GM19035 (cell line): ENCODE data around the gene CYP11A1.

Source experiments
- ATAC-seq: cut with Tn5 transposase; IDR thresholded peaks from one replicate; pipeline ENCODE4 v1.9.1; 2021; ENCODE audit not compliant: unreplicated experiment

The CYP11A1 gene

DNA sequence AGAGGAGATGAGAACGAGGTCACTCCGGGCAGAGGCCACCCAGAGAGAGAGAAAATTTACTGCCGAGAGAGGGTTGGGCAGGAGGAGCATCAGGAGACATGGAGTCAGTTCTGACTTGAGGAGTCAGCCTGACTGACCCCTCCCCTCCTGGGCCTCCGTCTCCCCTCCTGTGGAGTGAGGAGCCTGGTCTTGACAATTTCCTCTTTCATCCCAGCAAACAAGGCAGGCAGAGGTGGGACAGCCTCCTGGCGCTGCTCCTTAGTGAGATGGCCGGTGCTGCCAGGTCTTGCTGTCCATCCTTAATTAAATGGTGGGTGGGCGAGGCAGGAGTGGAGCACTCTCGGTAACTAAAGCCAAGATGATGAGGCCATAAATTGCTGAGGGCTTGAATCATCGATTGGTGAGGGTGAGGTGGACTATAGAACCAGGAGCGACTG is 60.6 kb downstream of the CYP11A1 start:
- ATAC-seq: no peak

- no peak for ATAC-seq
These were observed 61.8 kb downstream of the CYP11A1 start for GRCh38 chr15:74305687-74306086.

DNA sequence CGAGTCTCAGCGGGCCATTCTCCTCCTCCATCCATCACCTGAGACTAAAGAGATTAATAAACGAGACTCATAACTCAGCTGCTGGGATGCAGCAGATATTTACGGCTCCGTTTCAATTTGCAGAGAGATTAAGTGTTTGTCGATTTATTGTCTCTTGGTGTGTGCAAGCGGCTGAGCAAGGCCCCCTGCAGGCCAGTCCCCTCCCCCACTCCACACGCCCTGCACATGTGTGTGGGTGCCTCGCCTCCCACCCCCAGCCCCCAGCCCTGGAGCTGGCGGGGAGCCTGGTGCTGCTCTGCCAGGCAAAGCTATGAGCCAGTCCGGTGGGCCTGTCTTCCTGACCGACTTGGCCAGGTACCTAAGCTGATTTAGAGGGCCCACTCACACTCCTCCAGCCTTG is 63.0 kb downstream of the CYP11A1 start:
- no peak for ATAC-seq

DNA sequence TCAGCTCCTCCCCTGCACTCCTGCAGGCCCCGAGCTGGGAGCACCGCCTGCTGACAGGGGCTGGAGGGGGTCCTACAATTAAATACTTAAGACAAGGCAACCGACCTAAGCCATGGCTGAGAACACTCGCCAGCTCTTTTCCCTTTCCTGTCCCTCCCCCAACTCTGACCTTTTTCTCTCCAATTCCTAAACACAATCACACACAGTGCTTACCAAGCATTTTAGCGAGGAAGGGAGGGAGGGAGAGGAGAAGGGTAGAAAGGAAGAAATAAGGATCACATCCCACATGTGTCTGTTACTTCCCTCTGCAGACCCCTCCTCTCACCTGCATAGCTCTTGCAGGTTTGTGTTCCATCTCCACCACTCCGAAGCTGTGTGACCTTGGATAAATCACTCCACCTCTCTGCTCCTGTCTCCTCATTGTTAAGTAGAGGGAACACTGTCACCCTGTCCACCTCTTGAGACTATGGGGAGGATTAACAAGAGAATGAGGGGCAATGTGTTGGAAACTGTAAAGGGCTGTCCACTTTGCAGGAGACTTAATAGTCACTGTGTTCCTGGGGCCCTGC is 63.6 kb downstream of the CYP11A1 start:
- ATAC-seq: no peak

GRCh38 chr15:74302821-74303359 is 64.6 kb downstream of the CYP11A1 start:
- no peak for ATAC-seq

DNA sequence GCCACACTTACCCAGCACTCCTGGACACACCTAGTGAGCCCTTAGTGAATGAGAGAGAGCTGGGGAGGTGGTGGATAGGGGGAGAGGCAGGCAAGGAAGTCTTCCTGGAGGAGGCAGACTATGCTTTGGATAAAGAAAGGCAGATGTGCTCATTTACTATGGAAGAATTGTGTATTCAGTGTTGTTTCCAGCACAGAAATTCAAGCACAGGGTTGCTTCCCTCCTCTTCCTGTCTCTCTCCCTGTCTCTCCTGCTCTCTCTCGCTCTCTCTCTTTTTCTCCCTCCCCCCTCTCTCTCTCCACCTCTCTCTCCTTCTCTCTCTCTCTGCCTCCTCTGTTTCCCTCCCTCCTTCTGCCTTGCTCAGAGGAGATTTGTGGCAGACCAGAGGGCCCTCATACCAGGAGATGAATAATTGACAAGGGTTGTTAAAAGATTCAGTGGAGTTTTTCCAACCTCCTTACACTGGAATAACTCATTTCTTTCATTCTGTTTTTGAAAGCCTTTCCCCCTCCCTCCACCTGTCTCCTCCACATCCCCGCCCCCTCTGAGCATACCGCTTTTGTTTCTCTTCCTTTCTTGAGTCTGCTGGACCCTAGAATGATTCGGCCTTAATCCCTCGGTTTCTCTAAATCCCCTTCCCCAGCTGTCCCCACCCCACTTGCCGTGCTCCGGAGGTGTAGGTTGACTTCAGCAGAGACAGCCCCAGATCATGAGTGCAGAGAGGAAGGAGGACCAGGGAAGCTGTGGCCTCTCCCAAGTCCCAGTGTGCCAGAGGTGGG is 65.7 kb downstream of the CYP11A1 start:
- no peak for ATAC-seq

DNA sequence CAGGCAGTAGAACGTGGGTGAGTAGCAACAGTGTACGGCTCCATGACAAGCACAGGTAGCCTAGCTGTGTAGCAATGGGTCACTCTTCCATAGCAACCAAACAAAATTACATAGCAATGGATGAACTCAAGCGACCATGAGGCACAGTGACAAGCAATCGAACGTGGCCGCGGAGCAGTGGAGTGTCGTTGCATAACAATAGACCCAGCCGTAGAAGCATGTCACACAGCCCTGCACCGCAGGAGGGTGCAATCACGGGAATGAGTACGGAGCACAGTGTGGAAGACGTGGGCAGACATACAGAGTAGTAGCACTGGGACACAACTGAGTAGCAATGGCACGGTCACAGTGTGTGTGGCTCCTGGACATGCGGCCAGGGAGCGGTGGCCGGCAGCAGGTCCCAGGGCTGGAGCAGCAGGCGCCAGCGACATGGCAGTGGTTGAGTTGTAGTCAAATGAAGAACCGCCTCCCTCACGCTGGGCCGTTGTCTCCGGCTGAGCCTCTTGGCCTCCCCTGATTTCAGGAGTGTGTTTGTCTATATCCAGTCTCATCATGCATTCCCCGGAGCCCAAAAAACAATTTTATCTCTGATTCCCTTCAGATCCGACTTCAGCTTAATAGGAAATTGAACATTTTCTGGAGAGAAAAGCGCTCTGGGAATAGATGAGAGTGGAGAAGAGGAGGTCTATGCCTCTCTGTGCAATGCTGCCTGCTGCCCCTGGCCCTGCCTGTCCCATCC is 67.2 kb downstream of the CYP11A1 start:
- no peak for ATAC-seq

DNA sequence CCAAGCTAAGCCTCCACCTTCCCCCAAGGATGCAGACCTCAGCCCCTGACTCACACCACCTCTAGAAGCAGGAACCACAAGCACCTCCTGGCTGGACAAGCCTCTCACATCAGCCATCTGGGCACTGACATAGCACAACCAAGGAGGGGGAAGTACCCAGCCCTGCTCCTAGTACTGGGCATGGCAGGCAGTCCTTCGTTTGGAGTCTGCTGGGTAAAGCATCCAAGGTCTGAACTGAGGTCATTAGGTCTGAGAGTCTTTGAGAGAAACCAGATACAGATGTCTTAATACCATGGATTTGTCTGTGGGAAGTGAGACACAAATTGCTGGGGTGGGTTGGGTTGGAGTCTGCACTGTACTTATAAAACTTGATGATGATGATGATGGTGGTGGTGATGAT is 69.6 kb downstream of the CYP11A1 start:
- no peak for ATAC-seq

GRCh38 chr15:74295800-74296199 is 71.6 kb downstream of the CYP11A1 start:
- ATAC-seq: no peak

DNA sequence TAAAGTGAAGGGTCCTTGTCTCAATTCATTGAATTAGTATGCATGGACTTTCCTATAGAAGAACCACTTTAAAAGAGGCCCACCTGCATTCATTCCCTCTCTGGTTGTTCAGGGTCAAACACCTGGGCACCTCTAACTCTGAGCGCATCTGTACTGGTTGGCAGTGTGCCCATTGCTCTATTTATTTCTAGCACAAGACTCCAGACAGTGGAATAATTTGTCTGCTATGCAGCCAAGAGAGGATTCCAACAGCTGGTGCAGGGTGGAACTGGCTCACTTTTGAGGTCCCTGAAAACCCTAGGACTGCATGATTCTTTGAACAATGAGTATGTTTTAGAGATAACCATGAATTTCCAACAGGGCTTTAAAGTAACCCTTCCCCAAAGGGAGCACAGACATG is 73.4 kb downstream of the CYP11A1 start:
- no peak for ATAC-seq

DNA sequence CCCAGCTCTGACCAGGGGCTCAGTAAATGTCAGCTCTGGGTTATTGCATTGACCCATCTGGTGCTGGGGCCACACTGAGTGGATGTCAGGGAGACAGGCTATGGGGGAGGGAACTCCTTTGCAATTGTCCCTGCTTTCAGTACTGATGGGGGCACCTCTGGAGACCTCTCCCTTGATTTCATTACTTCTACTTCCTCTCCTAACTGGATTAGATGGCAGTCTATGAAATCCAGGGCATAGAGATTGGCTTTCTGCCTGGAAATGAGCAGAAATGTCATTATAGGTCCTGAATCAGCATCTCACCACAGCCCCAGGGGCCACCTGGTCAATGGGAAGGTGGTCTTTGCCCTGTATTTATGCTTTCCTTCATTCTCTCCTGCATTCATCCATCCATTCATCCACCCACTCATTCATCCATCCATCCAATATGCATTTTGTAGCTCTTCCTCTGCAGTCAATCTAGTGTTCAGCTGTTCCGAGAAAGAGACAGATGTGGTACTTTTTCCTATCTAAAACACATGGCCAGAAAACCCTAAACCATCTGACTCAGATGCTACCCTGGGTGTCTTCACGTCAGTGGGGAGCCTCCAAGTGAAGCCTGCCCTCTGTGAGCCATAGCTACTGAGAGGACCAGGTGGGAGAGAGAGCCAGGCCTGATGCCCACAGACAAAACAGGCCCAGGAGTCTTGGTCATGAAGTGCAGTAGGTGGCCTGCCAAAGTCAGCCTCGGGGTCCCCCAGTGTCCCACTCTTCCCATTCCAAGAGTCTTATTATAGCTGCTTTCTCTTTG is 74.2 kb downstream of the CYP11A1 start:
- no peak for ATAC-seq

- ATAC-seq: no peak
These were observed 76.1 kb downstream of the CYP11A1 start for GRCh38 chr15:74291101-74292071.

GRCh38 chr15:74290645-74291044 is 76.8 kb downstream of the CYP11A1 start:
- ATAC-seq: no peak

DNA sequence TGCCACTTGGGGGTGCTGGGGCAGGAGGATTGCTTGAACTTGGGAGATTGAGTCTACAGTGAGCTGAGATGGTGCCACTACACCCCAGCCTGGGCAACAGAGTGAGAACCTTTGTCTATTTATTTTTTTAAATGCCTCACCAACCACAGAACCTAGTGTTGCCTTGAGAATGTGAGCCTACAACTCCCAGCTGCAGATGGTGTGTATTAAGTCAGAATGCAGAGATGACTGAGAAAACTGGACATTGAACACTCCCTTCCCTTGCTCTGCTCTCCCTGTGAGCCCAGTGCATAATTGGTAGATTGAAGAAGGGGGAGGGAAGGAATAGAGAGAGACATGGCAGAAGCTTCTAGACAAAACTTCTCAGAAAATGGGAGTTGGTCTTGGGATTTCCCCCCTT is 77.8 kb downstream of the CYP11A1 start:
- ATAC-seq: no peak
